SU-DHL-6 (cell line): Measurements from ENCODE around the gene NRARP.

Source experiments
- H2AFZ ChIP-seq: fragments of 200-600 bp; sonication (generic); 2 replicates; pipeline ENCODE4 v1.6.1; 2014; ENCODE audit warnings: low read depth, mild to moderate bottlenecking, moderate library complexity, mixed read lengths, antibody characterized with exemption, low read length; ENCODE audit not compliant: severe bottlenecking
- H3F3A ChIP-seq: fragments of 200-600 bp; shearing (Covaris generic); 2 replicates; pipeline ENCODE4 v1.6.0; 2016; ENCODE audit warnings: antibody characterized with exemption, mild to moderate bottlenecking; ENCODE audit not compliant: insufficient read depth
- H3K27ac ChIP-seq: fragments of 200-600 bp; sonication (generic); 2 replicates; pipeline ENCODE4 v1.5.1; 2016; ENCODE audit warnings: low read depth, mild to moderate bottlenecking, low read length, moderate library complexity, mixed read lengths
- H3K27me3 ChIP-seq: fragments of 200-600 bp; sonication (generic), shearing (Covaris generic); 2 replicates; pipeline ENCODE4 v1.6.0; 2014; ENCODE audit warnings: mild to moderate bottlenecking, low read length
- H3K36me3 ChIP-seq: fragments of 200-600 bp; sonication (generic); 2 replicates; pipeline ENCODE4 v1.6.1; 2014; ENCODE audit warnings: mild to moderate bottlenecking, low read length, mixed read lengths
- H3K4me2 ChIP-seq: fragments of 300-600, 200-600 bp; shearing (Covaris generic), sonication (generic); 2 replicates; pipeline ENCODE4 v1.6.0; 2014; ENCODE audit warnings: low read length, low read depth, mild to moderate bottlenecking; ENCODE audit not compliant: poor library complexity, severe bottlenecking
- H3K4me3 ChIP-seq: fragments of 200-600 bp; sonication (generic); 2 replicates; pipeline ENCODE4 v1.5.1; 2014; ENCODE audit warnings: antibody characterized with exemption, low read length, mild to moderate bottlenecking, mixed read lengths; ENCODE audit not compliant: insufficient read depth, poor library complexity, severe bottlenecking
- H3K79me2 ChIP-seq: fragments of 200-600 bp; sonication (generic); 2 replicates; pipeline ENCODE4 v1.6.1; 2014; ENCODE audit warnings: mild to moderate bottlenecking, low read length, moderate library complexity; ENCODE audit not compliant: insufficient read depth
- H3K9ac ChIP-seq: fragments of 200-600 bp; sonication (generic); 2 replicates; pipeline ENCODE4 v1.7.0; 2014; ENCODE audit warnings: mild to moderate bottlenecking, low read length
- H3K9me2 ChIP-seq: fragments of 200-600 bp; sonication (generic); replicated peaks from 2 replicates; pipeline ENCODE4 v1.6.1; 2014; ENCODE audit warnings: low read length; ENCODE audit not compliant: insufficient read depth
- H3K9me3 ChIP-seq: fragments of 200-600 bp; sonication (generic); 2 replicates; pipeline ENCODE4 v1.6.1; 2014; ENCODE audit warnings: low read length, mixed read lengths; ENCODE audit not compliant: insufficient read depth
- H4K20me1 ChIP-seq: fragments of 200-600 bp; sonication (generic); 2 replicates; pipeline ENCODE4 v1.6.1; 2014; ENCODE audit warnings: low read depth, mild to moderate bottlenecking, antibody characterized with exemption, low read length, moderate library complexity, mixed read lengths
- EZH2phosphoT487 ChIP-seq: fragments of 200-600 bp; sonication (generic), shearing (Covaris generic); conservative IDR thresholded peaks from 2 replicates; pipeline ENCODE4 v1.6.1; 2018; ENCODE audit warnings: mild to moderate bottlenecking, antibody characterized with exemption, low read length, moderate library complexity, mixed read lengths
- TF ChIP-seq, protein P1 (sequence below): fragments of 200-600 bp; sonication (generic); IDR thresholded peaks from one replicate; pipeline ENCODE4 v1.5.1; 2017; ENCODE audit warnings: antibody characterized with exemption, mild to moderate bottlenecking, low read length, moderate library complexity; ENCODE audit not compliant: insufficient read depth, poor library complexity, severe bottlenecking

The NRARP gene

DNA sequence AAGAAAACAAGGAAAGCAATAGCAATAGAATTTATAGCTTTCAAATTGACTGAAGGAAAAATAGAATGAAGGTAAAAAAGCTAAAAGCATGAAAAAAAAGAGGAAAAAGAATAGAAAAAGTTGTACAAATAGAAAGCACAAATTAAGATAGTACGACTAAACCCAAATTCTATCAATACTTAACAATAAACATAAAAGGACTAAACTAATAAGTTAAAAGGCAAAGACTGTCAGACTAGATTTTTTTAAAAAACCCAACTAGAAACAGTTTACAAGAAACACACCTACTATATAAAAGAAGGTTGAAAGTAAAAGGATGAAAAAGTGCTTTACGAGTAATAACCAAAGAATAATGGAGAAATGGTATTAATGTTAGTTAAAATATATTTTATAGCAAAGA, 34.7 kb upstream of the NRARP start:
- TF ChIP-seq, protein P1, sequence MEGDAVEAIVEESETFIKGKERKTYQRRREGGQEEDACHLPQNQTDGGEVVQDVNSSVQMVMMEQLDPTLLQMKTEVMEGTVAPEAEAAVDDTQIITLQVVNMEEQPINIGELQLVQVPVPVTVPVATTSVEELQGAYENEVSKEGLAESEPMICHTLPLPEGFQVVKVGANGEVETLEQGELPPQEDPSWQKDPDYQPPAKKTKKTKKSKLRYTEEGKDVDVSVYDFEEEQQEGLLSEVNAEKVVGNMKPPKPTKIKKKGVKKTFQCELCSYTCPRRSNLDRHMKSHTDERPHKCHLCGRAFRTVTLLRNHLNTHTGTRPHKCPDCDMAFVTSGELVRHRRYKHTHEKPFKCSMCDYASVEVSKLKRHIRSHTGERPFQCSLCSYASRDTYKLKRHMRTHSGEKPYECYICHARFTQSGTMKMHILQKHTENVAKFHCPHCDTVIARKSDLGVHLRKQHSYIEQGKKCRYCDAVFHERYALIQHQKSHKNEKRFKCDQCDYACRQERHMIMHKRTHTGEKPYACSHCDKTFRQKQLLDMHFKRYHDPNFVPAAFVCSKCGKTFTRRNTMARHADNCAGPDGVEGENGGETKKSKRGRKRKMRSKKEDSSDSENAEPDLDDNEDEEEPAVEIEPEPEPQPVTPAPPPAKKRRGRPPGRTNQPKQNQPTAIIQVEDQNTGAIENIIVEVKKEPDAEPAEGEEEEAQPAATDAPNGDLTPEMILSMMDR = no peak
- TF ChIP-seq EZH2phosphoT487 = no peak
- Histone ChIP-seq H3K9ac (no peak overlapping the region), H3K27ac (no peak overlapping the region)

DNA sequence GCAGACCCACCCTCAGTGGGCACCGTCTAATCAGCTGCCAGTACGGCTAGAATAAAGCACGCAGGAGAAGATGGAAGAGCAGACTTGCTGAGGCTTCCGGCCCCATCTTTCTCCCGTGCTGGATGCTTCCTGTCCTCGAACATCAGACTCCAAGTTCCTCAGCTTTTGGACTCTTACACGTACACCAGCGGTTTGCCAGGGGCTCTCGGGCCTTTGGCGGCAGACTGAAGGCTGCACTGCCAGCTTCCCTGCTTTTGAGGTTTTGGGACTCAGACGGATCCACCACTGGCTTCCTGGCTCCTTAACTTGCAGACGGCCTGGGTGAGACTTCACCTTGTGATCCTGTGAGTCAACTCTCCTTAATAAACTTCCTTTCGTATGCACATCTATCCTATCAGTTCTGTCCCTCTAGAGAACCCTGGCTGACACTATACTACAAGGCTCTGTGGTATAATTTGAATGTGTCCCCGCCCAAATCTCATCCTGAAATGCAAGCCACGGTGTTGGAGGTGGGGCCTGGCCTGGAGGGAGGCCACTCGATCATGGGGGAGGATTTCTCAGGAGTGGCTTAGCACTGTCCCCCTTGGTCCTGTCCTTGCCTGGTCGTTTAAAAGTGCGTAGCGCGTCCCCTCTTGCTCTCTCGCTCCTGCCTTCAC, 31.1 kb upstream of the NRARP start:
- Histone ChIP-seq H3K27me3 (no peaks in the 10 kb centered on the region), H4K20me1 (no peaks in the 10 kb centered on the region), H3K9me2 (no peaks in the 10 kb centered on the region), H3K9me3 (no peaks in the 10 kb centered on the region), H3K9ac (no peak overlapping the region), H3K79me2 (no peaks in the 10 kb centered on the region), H3K27ac (no peak overlapping the region), H3K4me3 (no peak overlapping the region), H3F3A (no peaks in the 10 kb centered on the region), H2AFZ (no peak overlapping the region), H3K36me3 (no peaks in the 10 kb centered on the region), H3K4me2 (no peak overlapping the region)
- TF ChIP-seq, protein P1 = no peak
- TF ChIP-seq EZH2phosphoT487 = no peak

More for the DNA sequence above, 34.7 kb upstream of the NRARP start:
- no peak overlapping the region for H2AFZ ChIP-seq
- no peaks in the 10 kb centered on the region for H3F3A ChIP-seq
- H3K9me3 ChIP-seq = no peaks in the 10 kb centered on the region
- H4K20me1 ChIP-seq = no peaks in the 10 kb centered on the region
- H3K9me2 ChIP-seq = no peaks in the 10 kb centered on the region
- no peak overlapping the region for H3K4me3 ChIP-seq
- H3K79me2 ChIP-seq = no peaks in the 10 kb centered on the region
- no peak overlapping the region for H3K4me2 ChIP-seq
- H3K27me3 ChIP-seq = no peaks in the 10 kb centered on the region
- no peaks in the 10 kb centered on the region for H3K36me3 ChIP-seq

DNA sequence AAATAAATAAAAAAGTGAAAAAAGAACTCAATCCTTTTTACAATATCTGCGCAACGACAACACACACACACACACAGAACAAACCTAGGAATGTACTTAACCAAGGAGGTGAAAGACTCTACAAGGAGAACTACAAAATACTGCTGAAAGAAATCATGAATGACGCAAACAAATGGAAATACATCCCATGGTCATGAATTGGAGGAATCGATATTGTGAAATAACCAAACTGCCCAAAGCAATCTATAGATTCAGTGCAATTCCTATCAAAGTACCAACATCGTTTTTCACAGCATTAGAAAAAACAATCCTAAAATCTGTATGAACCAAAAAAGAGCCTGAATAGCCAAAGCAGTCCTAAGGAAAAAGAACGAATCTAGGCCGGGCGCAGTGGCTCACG, 29.9 kb upstream of the NRARP start:
- no peaks in the 10 kb centered on the region for H3K79me2 ChIP-seq
- H3K4me3 ChIP-seq = no peak overlapping the region
- H3K27me3 ChIP-seq = no peaks in the 10 kb centered on the region
- H3K36me3 ChIP-seq = no peaks in the 10 kb centered on the region
- no peaks in the 10 kb centered on the region for H3K9me3 ChIP-seq
- H3K4me2 ChIP-seq = no peak overlapping the region
- H3K9me2 ChIP-seq = no peaks in the 10 kb centered on the region
- no peaks in the 10 kb centered on the region for H3F3A ChIP-seq
- no peak overlapping the region for H2AFZ ChIP-seq
- no peak overlapping the region for H3K27ac ChIP-seq
- H4K20me1 ChIP-seq = no peaks in the 10 kb centered on the region
- TF ChIP-seq, protein P1 = no peak
- no peak for TF ChIP-seq EZH2phosphoT487
- H3K9ac ChIP-seq = no peak overlapping the region
